Calu3 (cell line): ENCODE results near the gene CEP170B. TPM values are rescaled to one million over a fixed set of nuclear protein-coding genes. Genes with fewer than 3 reads are reported as not detected.
"Not testable (repeated sequence)": the region's sequence is repeated elsewhere in the genome, so short reads cannot be mapped to it uniquely, and the experiment has no call there.

Experiments used
- BruUV-seq: library from RNA; stranded (reverse); fragments of 400-500 nt; replicated peaks from 2 replicates; lab custom pipeline; 2021; lab: Mats Ljungman, UMichigan
- CTCF ChIA-PET: fragments of 300-600 bp; sonication (Branson Sonifier 250); formaldehyde crosslinking; loops from one replicate; lab custom pipeline; 2022; ENCODE audit warnings: antibody characterized with exemption; lab: Charles Lee
- DNase-seq: peaks from one replicate; pipeline ENCODE4 v3.0.0; 2022
- H3K27ac Mint-ChIP-seq: one replicate; pipeline ENCODE4 v1.8.0; 2022; ENCODE audit warnings: mixed read lengths; ENCODE audit not compliant: unreplicated experiment
- H3K27me3 Mint-ChIP-seq: one replicate; pipeline ENCODE4 v1.8.0; 2022; ENCODE audit warnings: mixed read lengths; ENCODE audit not compliant: unreplicated experiment
- H3K36me3 Mint-ChIP-seq: one replicate; pipeline ENCODE4 v1.8.0; 2022; ENCODE audit warnings: mild to moderate bottlenecking, moderate library complexity, mixed read lengths; ENCODE audit not compliant: insufficient read depth, unreplicated experiment
- H3K4me1 Mint-ChIP-seq: one replicate; pipeline ENCODE4 v1.8.0; 2022; ENCODE audit warnings: mild to moderate bottlenecking, low read depth, mixed read lengths; ENCODE audit not compliant: unreplicated experiment
- H3K4me3 Mint-ChIP-seq: one replicate; pipeline ENCODE4 v1.8.0; 2022; ENCODE audit warnings: mild to moderate bottlenecking, low read depth, moderate library complexity, mixed read lengths; ENCODE audit not compliant: unreplicated experiment
- H3K9me3 Mint-ChIP-seq: one replicate; pipeline ENCODE4 v1.8.0; 2022; ENCODE audit warnings: low read depth, mixed read lengths; ENCODE audit not compliant: unreplicated experiment
- CTCF ChIP-seq: fragments of 200-600 bp; IDR thresholded peaks from one replicate; pipeline ENCODE4 v1.8.0; 2022; ENCODE audit warnings: antibody characterized with exemption; ENCODE audit not compliant: unreplicated experiment
- intact Hi-C: fragments of 100-400 bp; cut with micrococcal nuclease; formaldehyde crosslinking; loops from one replicate; pipeline ENCODE4 v1.10.0; 2022; ENCODE audit not compliant: unreplicated experiment
- total RNA-seq: library from RNA; stranded (reverse); gene quantifications from 2 replicates; pipeline ENCODE4 v1.2.3, GENCODE V29; 2022

Gene CEP170B
- total RNA-seq, 1 experiment from 2014 or later: 60.2 TPM

DNA sequence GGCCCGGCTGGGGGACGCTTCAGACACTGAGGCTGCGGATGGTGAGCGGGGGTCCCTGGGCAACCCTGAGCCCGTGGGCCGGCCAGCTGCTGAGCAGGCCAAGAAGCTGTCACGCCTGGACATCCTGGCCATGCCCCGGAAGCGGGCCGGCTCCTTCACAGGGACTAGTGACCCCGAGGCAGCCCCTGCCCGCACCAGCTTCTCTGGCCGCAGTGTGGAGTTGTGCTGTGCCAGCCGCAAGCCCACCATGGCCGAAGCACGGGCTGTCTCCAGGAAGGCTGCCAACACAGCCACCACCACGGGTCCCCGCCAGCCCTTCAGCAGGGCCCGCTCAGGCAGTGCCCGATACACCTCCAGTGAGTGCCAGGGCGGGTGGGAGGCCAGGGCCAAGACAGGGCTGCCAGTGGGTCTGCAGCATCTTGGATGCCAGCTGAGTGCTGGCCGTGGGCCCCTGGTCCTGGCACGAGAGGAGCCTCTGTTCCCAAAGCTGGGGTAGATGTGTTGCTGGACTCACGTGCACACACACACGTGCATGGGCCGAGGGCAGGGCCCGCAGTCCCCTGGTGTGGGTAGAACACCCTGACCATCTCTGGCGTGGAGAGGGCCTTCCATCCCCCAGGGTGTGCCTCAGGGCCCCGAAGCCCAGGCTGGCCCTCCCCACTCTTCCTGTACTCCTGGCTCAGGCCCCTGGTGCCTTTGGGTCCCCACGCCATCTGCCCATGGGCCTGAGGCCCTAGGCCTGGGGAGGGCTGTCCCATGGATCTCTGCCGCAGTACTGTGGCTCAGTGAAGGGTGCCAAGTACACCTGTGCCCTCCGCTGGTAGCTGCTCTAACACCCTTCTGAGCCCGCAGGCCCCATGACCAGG is 22.8 kb downstream of the CEP170B start:
- CTCF ChIA-PET: no interaction called here
- H3K4me1 Mint-ChIP-seq: no peaks in the 10 kb centered on the region
- H3K4me3 Mint-ChIP-seq: no peak overlapping the region
- no peaks in the 10 kb centered on the region for H3K9me3 Mint-ChIP-seq
- TF ChIP-seq CTCF: no peak
- no peak overlapping the region for H3K27ac Mint-ChIP-seq
- BruUV-seq: no TSS peak
- DNase-seq: no peak
- intact Hi-C loops: no loop called here
- peaks cover 20% of the 10 kb centered on the region for H3K36me3 Mint-ChIP-seq
- no peaks in the 10 kb centered on the region for H3K27me3 Mint-ChIP-seq

DNA sequence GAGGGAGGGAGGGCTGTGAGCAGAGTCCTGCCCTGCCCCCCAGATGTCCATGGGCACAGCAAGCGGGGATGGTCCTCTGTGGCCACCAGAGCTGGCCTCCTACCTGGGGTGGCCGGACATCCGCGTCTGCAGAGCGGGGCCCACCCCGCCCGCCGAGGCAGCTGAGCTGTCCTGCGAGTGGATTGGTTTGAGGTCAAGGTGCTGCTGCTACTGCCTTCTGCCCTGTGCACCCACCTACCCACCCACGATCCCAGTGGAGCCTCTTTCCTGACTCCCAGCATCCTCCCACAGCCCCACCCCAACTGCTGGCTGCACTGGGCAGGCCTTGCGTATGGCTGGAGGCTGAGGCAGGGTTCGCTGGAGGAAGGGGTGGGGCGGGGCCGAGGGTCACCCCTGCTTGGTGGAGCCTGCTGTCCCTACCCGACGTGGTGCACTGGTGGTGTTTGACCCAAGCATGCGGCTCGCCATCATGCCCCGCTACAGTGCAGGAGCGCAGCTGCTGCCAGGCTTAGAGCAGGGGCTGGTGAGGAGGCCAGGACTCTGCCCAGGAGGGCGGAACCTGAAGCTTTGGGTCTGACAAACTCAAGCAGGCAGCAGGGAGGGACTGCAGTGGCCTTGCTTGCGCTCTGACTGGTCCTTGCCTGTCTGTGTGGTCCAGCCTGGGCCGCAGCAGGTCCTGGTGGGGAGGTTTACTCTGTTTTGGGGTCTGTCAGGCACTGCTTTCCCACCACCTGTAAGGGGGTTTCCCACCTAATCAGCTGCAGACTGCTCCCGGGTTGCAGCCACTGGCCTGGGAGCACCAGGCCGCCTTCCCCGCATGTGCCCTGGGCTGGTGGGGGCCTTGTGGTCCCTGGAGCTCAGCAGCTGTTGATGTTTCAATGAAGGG is 23.7 kb downstream of the CEP170B start:
- intact Hi-C loops: no loop called here
- TF ChIP-seq CTCF: no peak
- Mint-ChIP-seq H3K36me3 (peaks cover 20% of the 10 kb centered on the region), H3K4me1 (no peaks in the 10 kb centered on the region), H3K27me3 (no peaks in the 10 kb centered on the region), H3K9me3 (no peaks in the 10 kb centered on the region), H3K27ac (no peak overlapping the region), H3K4me3 (no peak overlapping the region)
- DNase-seq: no peak
- BruUV-seq: no TSS peak
- CTCF ChIA-PET: interaction anchor here (0.6 kb wide), 1 partner anchor 647 kb away, joined by 6 read pairs; no protein-coding TSS in a partner anchor

- CTCF ChIA-PET: interaction anchor here (0.6 kb wide), 1 partner anchor 648 kb away, joined by 6 read pairs; no protein-coding TSS in a partner anchor
- H3K9me3 Mint-ChIP-seq: no peaks in the 10 kb centered on the region
- H3K4me3 Mint-ChIP-seq: no peak overlapping the region
- no peaks in the 10 kb centered on the region for H3K27me3 Mint-ChIP-seq
- no peaks in the 10 kb centered on the region for H3K4me1 Mint-ChIP-seq
- intact Hi-C loops: no loop called here
- DNase-seq: no peak
- no peak for TF ChIP-seq CTCF
- BruUV-seq: no TSS peak
- H3K27ac Mint-ChIP-seq: no peak overlapping the region
- peaks cover 20% of the 10 kb centered on the region for H3K36me3 Mint-ChIP-seq
Measured at GRCh38 chr14:104889375-104889757, 24.3 kb downstream of the CEP170B start.

DNA sequence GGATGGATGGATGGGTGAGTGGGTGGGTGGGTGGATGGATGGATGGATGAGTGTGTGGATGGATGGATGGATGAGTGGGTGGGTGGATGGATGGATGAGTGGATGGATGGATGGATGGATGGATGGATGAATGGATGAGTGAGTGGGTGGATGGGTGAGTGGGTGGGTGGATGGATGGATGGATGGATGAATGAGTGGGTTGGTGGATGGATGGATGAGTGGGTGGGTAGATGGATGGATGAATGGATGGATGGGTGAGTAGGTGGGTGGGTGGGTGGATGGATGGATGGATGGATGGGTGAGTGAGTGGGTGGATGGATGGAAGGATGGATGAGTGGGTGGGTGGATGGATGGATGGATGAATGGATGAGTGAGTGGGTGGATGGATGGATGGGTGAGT is 25.2 kb downstream of the CEP170B start:
- H3K9me3 Mint-ChIP-seq, BruUV-seq, H3K27me3 Mint-ChIP-seq, H3K4me3 Mint-ChIP-seq, H3K4me1 Mint-ChIP-seq, CTCF ChIA-PET, DNase-seq, H3K27ac Mint-ChIP-seq: not testable (repeated sequence)
- intact Hi-C loops: loop anchor here (10.0 kb wide), 1 partner anchor 85 kb away; the partner anchor contains the start of gene AHNAK2
- peaks cover 23% of the 10 kb centered on the region for H3K36me3 Mint-ChIP-seq
